Heart right ventricle (tissue), 16 donors: ENCODE data around the gene PLEKHH3. TPM values are rescaled to one million over a fixed set of nuclear protein-coding genes. Genes with fewer than 3 reads are reported as not detected.

ENCODE experiments used
- ATAC-seq, 8 donors: fragments of 200-7000 bp; cut with Tn5 transposase; one replicate each; pipeline ENCODE4 v1.9.1; 2020; ENCODE audit warnings: mild to moderate bottlenecking in 8 of 8, moderate library complexity in 8 of 8, moderate number of reproducible peaks in 1 of 8
- DNase-seq, 2 donors: peaks; one replicate each; pipeline ENCODE4 v3.0.0-alpha.2; 2020
- H3K27ac ChIP-seq, 10 donors: fragments of 200-600 bp; sonication (generic) in 2 of 10; one replicate each; pipeline versions ENCODE4 v1.5.0 to v1.8.0; 2020 to 2022; ENCODE audit warnings: mild to moderate bottlenecking in 3 of 10
- H3K27me3 ChIP-seq, 7 donors: fragments of 200-600 bp; one replicate each; pipeline ENCODE4 v1.8.0; 2021 to 2022; ENCODE audit warnings: mild to moderate bottlenecking in 2 of 7
- H3K36me3 ChIP-seq, 9 donors: fragments of 200-600 bp; sonication (generic) in 1 of 9; one replicate each; pipeline versions ENCODE4 v1.5.0 to v1.8.0; 2020 to 2022; ENCODE audit warnings: mild to moderate bottlenecking in 2 of 9
- H3K4me1 ChIP-seq, 9 donors: fragments of 200-600 bp; sonication (generic) in 1 of 9; one replicate each; pipeline versions ENCODE4 v1.5.0 to v1.8.0; 2020 to 2022; ENCODE audit warnings: mild to moderate bottlenecking in 4 of 9
- H3K4me3 ChIP-seq, 10 donors: fragments of 200-600 bp; sonication (generic) in 2 of 10; one replicate each; pipeline versions ENCODE4 v1.5.0 to v1.8.0; 2020 to 2022; ENCODE audit warnings: mild to moderate bottlenecking in 7 of 10, moderate library complexity in 2 of 10
- H3K9me3 ChIP-seq, 11 donors: fragments of 200-600 bp in 10 of 11; sonication (generic) in 2 of 11; one replicate each; pipeline versions ENCODE4 v1.5.0 to v1.8.0; 2013 to 2022; ENCODE audit warnings: mild to moderate bottlenecking in 2 of 11, control low read depth in 1 of 11, moderate library complexity in 1 of 11
- WGBS, 2 donors: extraction: QIAGEN DNeasy Blood & Tissue Kit; methylation state at CpG; one replicate each; pipeline ENCODE4 v1.1.7; 2013; ENCODE audit warnings: inconsistent platforms in 1 of 2; 5-methylcytosine and 5-hydroxymethylcytosine counted together
- intact Hi-C, 10 donors: fragments of 100-400 bp; cut with DNase I; formaldehyde crosslinking; loops; one replicate each; pipeline versions ENCODE4 v1.11.1 to v1.14.2; 2022
- polyA plus RNA-seq, 2 donors: library from polyadenylated mRNA; stranded (reverse); fragments of 200-250 nt; gene quantifications; one replicate each; pipeline ENCODE4 v1.2.3, GENCODE V29; 2013
- total RNA-seq, 10 donors: library from RNA; stranded (reverse); fragmentation: NEBNext Ultra II Directional in 3 of 10; extraction: Animal tissue kit (Norgen Biotek cat#: 25700) in 3 of 10; gene quantifications; one replicate each; pipeline versions ENCODE4 v1.2.1 to v1.2.4, GENCODE V29; 2021 to 2023
- TF ChIP-seq, protein P1 (sequence below), 9 donors: fragments of 200-600 bp; sonication (generic) in 2 of 9; IDR thresholded peaks; one replicate each; pipeline versions ENCODE4 v1.5.0 to v1.8.0; 2021 to 2022; ENCODE audit warnings: antibody characterized with exemption in 9 of 9, mild to moderate bottlenecking in 5 of 9, moderate library complexity in 1 of 9
- donor health status: Arrhythmogenic right ventricular cardiomyopathy.
- donor health status: ischemic (EF 13 %, LVEDD 7.1; RV severe dilation, severe dysfunction).
- donor health status: healthy with polysubstance abuse.
- donor health status: DM: no; HTN: yes; CAD: no.
- donor health status: DM: no; HTN: no; CAD: no.
- donor health status: ischemic (EF 25% LVEDD 6.9; RV normal size, moderate dysfunction).
- donor health status: ischemic (EF 25% LVEDD 5.7; RV mildly dilated, moderate dysfunction).
- donor health status: healthy.
- donor health status: DM: yes; HTN: yes; CAD: no.
- donor health status: Ischemic cardiomyopathy.
- donor health status: ischemic (EF 35%, LVEDD 5.7; RV mildly dilated, moderate dysfunction).
- donor health status: nonischemic (EF 11% LVEDD 7.7; RV severe dilation, severe dysfunction).
- donor health status: DM: yes; HTN: yes; CAD: no.
- donor health status: PGD.
- donor health status: ischemic (EF 29% LVEDD 5.4; RV normal size, mild dysfunction).
- donor health status: nonischemic (EF 23%, LVEDD 6.1; RV moderate dilation, normal function).

The PLEKHH3 gene
- total and polyA plus RNA-seq, 12 donors: 12.8 to 42.1 (median 22.8) TPM

DNA sequence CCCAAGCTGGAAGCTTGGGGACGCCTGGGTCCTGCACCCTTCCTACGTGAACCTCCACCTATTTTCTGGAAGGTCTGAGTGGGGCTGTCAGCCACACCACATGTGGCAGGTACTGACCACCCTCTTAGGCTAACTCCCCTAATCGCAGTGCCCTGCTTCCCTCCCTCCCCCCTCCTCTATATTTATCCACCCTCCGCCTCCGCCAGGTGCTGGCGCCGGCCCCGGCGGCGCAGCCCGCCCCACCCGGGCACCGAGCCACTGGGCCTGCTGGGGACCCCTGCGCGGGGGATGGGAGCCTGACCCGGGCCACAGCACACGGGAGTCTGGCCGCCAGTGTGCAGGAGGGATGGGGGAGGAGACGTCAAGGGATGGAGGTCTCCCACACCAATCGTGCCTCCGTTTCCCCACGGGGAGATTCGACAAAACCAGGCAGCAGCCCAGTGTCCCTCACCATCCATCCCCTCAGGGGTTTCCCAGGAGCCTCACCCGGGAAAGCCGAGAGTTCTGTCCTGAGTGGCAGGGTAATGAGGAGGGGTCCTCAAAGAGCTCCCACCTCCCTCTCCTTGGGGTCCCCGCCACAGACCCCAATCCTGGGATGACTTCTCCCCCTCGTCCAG lies 1.3 kb downstream of the PLEKHH3 start:
- 1 to 3% methylated on average over 25 to 27 of the region's 27 CpGs for WGBS, 2 donors
- TF ChIP-seq, protein P1, sequence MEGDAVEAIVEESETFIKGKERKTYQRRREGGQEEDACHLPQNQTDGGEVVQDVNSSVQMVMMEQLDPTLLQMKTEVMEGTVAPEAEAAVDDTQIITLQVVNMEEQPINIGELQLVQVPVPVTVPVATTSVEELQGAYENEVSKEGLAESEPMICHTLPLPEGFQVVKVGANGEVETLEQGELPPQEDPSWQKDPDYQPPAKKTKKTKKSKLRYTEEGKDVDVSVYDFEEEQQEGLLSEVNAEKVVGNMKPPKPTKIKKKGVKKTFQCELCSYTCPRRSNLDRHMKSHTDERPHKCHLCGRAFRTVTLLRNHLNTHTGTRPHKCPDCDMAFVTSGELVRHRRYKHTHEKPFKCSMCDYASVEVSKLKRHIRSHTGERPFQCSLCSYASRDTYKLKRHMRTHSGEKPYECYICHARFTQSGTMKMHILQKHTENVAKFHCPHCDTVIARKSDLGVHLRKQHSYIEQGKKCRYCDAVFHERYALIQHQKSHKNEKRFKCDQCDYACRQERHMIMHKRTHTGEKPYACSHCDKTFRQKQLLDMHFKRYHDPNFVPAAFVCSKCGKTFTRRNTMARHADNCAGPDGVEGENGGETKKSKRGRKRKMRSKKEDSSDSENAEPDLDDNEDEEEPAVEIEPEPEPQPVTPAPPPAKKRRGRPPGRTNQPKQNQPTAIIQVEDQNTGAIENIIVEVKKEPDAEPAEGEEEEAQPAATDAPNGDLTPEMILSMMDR (IDR thresholded peaks at IDR 0.05): no peak
- H3K27ac ChIP-seq: peak overlapping the region; percentile 70 to 98 (median 95)
- peak overlapping the region; percentile 72 to 99 (median 94) for H3K4me3 ChIP-seq
- intact Hi-C loops: loop anchor here in 6 of 10 donors (5.0 kb wide), 4 partner anchors 58 to 253 kb away; partner anchors contain the start of genes PSMC3IP (in 3 of the 6), RETREG3 (in 3 of the 6), TUBG1 (in 3 of the 6) and CAVIN1 (in 1 of the 6)
- peaks cover 0 to 63% (median 0%) of the 10 kb centered on the region in 7 donors for H3K27me3 ChIP-seq
- peak; percentile 62 to 77 for DNase-seq
- peaks cover 0 to 36% (median 29%) of the 10 kb centered on the region in 9 donors for H3K36me3 ChIP-seq
- peak in 5 of 8 donors; percentile 1 to 24 (median 5) for ATAC-seq
- no peaks in the 10 kb centered on the region for H3K9me3 ChIP-seq
- H3K4me1 ChIP-seq: peaks cover 32 to 80% (median 55%) of the 10 kb centered on the region in 9 donors

DNA sequence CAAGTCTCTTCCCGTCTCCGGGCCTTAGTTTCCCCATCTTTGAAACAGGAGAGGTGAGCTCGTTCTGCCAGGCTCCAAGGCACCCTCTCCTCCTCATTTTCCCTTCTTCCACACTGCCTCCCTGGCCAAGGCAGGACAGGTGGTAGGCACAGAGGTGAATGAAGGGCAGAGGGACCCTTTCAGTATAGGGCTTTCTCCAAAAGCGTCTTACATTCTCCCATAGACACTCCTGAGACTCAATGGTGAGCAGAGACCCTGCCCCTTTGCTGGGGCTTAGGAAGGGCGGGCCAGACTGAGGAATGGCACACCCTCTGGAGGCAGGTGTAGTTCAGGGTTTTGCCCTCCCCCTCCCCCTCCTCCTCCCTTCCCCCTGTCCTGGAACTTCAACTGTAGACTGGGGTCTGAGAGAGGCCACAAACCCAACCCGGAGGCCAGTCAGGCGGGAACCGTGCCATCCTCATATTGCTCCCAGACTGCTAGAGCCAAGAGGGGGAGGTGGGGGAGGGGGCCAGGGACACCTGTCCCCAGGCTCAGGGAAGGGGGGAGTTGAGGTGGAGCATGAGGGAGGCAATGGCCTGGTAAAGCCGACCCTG lies 1.9 kb downstream of the PLEKHH3 start:
- peaks cover 0 to 67% (median 0%) of the 10 kb centered on the region in 7 donors for H3K27me3 ChIP-seq
- ATAC-seq: no peak
- H3K4me1 ChIP-seq: peaks cover 27 to 77% (median 49%) of the 10 kb centered on the region in 9 donors
- no peaks in the 10 kb centered on the region for H3K9me3 ChIP-seq
- TF ChIP-seq, protein P1 (IDR thresholded peaks at IDR 0.05): no peak
- peaks cover 0 to 40% (median 29%) of the 10 kb centered on the region in 9 donors for H3K36me3 ChIP-seq
- peak in 1 of 2 donors; percentile 38 for DNase-seq
- WGBS, 2 donors: 32 to 34% methylated on average over 9 of the region's 9 CpGs
- peak overlapping the region; percentile 72 to 99 (median 94) for H3K4me3 ChIP-seq
- intact Hi-C loops: loop anchor here in 6 of 10 donors (5.0 kb wide), 4 partner anchors 58 to 253 kb away; partner anchors contain the start of genes PSMC3IP (in 3 of the 6), RETREG3 (in 3 of the 6), TUBG1 (in 3 of the 6) and CAVIN1 (in 1 of the 6)
- H3K27ac ChIP-seq: peak overlapping the region; percentile 70 to 98 (median 95)

DNA sequence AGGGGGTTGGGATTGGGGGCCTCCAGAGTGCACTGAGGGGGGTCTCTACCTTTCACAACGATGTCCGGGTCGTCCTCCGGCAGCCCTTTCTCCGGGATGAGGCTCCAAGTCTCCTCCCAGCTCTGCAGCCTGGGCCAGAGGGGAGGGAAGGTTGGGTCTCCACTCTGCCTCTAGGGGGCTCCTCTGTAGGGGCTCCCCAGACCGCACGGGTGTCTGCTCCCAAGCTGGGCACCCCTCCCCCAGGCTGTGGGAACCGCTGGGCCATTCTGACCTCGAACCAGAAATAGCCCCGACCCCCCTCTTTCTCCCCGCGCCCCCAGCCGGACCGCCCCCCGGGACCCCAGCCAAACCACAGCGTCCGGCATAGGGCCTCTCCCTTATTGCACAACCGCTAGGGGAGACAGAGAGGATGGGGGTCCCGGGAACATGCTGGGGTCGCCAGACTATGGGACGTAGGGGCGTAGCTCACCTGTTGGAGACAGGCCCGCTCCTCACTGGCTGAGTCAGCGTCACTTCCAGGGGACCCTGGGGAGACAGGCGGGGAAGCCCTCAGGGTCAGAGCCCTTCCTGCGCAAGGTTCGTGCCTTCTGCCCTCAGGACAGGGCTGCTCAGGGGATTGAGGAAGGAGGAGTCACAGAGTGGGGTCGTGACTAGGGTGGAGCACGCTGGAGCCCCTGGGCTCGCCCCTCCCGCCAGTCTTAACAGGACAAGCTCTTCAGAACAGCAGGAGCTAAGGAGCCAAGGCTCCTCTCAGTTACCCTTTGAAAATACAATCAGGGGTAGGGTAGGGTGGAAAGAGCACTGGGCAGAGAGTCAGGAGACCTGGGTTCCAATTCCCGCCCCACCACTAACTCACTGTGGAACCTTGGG lies 2.7 kb downstream of the PLEKHH3 start:
- H3K27me3 ChIP-seq: peaks cover 0 to 74% (median 0%) of the 10 kb centered on the region in 7 donors
- DNase-seq (peak; percentile 81 to 82), ATAC-seq (peak in 7 of 8 donors; percentile 7 to 18 (median 11))
- H3K4me3 ChIP-seq: peak overlapping the region; percentile 72 to 99 (median 94)
- intact Hi-C loops: no loop called here
- H3K4me1 ChIP-seq: peaks cover 21 to 70% (median 45%) of the 10 kb centered on the region in 9 donors
- WGBS, 2 donors: 17 to 22% methylated on average over 31 to 32 of the region's 32 CpGs
- H3K9me3 ChIP-seq: no peaks in the 10 kb centered on the region
- H3K36me3 ChIP-seq: peaks cover 0 to 48% (median 30%) of the 10 kb centered on the region in 9 donors
- H3K27ac ChIP-seq: peak overlapping the region; percentile 47 to 98 (median 95)
- TF ChIP-seq, protein P1 (IDR thresholded peaks at IDR 0.05): peak in 8 of 9 donors; percentile 7 to 67 (median 54)
